Vagina (tissue), 2 donors: ENCODE results near the gene KCNN4. TPM values are rescaled to one million over a fixed set of nuclear protein-coding genes. Genes with fewer than 3 reads are reported as not detected.

ENCODE experiments used
- DNase-seq, 2 donors: peaks; one replicate each; pipeline ENCODE4 v3.0.0-alpha.2; 2017; ENCODE audit errors: extremely low spot score in 2 of 2
- H3K27ac ChIP-seq: fragments of 200-600 bp; sonication (generic); one replicate; pipeline ENCODE4 v1.5.1; 2019
- H3K27me3 ChIP-seq: fragments of 200-600 bp; sonication (generic); one replicate; pipeline ENCODE4 v1.5.1; 2019
- H3K36me3 ChIP-seq, 2 donors: fragments of 200-600 bp; sonication (generic); one replicate each; pipeline ENCODE4 v1.5.1; 2017 to 2019
- H3K4me1 ChIP-seq: fragments of 200-600 bp; sonication (generic); one replicate; pipeline ENCODE4 v1.5.1; 2019
- H3K4me3 ChIP-seq, 2 donors: fragments of 200-600 bp; sonication (generic); 1 replicate in 1 of 2; 2 replicates in 1 of 2; pipeline ENCODE4 v1.5.1; 2016 to 2019
- H3K9me3 ChIP-seq: fragments of 200-600 bp; sonication (generic); one replicate; pipeline ENCODE4 v1.5.1; 2019
- CTCF ChIP-seq, 3 experiments: fragments of 450-650 bp in 2 of 3; fragments of 200-600 bp in 1 of 3; sonication (generic) in 1 of 3; IDR thresholded peaks; one replicate each; pipeline ENCODE4 v1.5.1; 2017 to 2019; ENCODE audit warnings: antibody characterized with exemption in 3 of 3, mild to moderate bottlenecking in 2 of 3, moderate library complexity in 2 of 3
- POLR2A ChIP-seq, 2 donors: fragments of 450-650 bp; IDR thresholded peaks; one replicate each; pipeline ENCODE4 v1.6.1; 2017; ENCODE audit warnings: antibody characterized with exemption in 2 of 2, mild to moderate bottlenecking in 2 of 2, moderate library complexity in 2 of 2
- POLR2AphosphoS5 ChIP-seq, 2 donors: sonication (generic); formaldehyde crosslinking; IDR thresholded peaks; one replicate each; pipeline ENCODE4 v1.9.0; 2017; ENCODE audit warnings: antibody characterized with exemption in 2 of 2, mild to moderate bottlenecking in 2 of 2, low read depth in 1 of 2; ENCODE audit not compliant: insufficient read depth in 1 of 2
- intact Hi-C: fragments of 100-400 bp; cut with DNase I; formaldehyde crosslinking; loops from one replicate; pipeline ENCODE4 v1.15.1; 2023
- total RNA-seq: library from RNA; depleted of rRNA; stranded (reverse); fragments of >200 nt; gene quantifications from one replicate; pipeline ENCODE4 v1.2.3, GENCODE V29; 2016

Gene KCNN4
- total RNA-seq, 1 donor from 2014 or later: 16.2 TPM

GRCh38 chr19:43729919-43730318 lies 50.9 kb downstream of the KCNN4 start:
- no peaks in the 10 kb centered on the region for H3K9me3 ChIP-seq
- H3K36me3 ChIP-seq: peaks cover 0 to 40% of the 10 kb centered on the region in 2 donors
- TF ChIP-seq POLR2AphosphoS5 (IDR thresholded peaks at IDR 0.05; ENCODE audit: insufficient read depth in 1 of 2, low read depth in 1 of 2) (no peak), CTCF (IDR thresholded peaks at IDR 0.05) (no peak)
- no peaks in the 10 kb centered on the region for H3K4me1 ChIP-seq
- no peak for DNase-seq
- H3K27me3 ChIP-seq: no peaks in the 10 kb centered on the region
- intact Hi-C loops: no loop called here
- no peak overlapping the region for H3K4me3 ChIP-seq
- H3K27ac ChIP-seq: no peak overlapping the region

- Histone ChIP-seq H3K27me3 (no peaks in the 10 kb centered on the region), H3K4me1 (no peaks in the 10 kb centered on the region), H3K4me3 (no peak overlapping the region), H3K9me3 (no peaks in the 10 kb centered on the region), H3K27ac (no peak overlapping the region), H3K36me3 (peaks cover 0 to 29% of the 10 kb centered on the region in 2 donors)
- no peak for TF ChIP-seq POLR2AphosphoS5 (IDR thresholded peaks at IDR 0.05; ENCODE audit: insufficient read depth in 1 of 2, low read depth in 1 of 2)
- TF ChIP-seq CTCF (IDR thresholded peaks at IDR 0.05): no peak
- TF ChIP-seq POLR2A (IDR thresholded peaks at IDR 0.05): no peak
- intact Hi-C loops: no loop called here
- no peak for DNase-seq
These were observed 53.2 kb downstream of the KCNN4 start for GRCh38 chr19:43727593-43727853.

- Histone ChIP-seq H3K36me3 (peaks cover 0 to 24% of the 10 kb centered on the region in 2 donors), H3K4me1 (no peaks in the 10 kb centered on the region), H3K27ac (no peak overlapping the region), H3K9me3 (no peaks in the 10 kb centered on the region), H3K27me3 (no peaks in the 10 kb centered on the region), H3K4me3 (no peak overlapping the region)
- intact Hi-C loops: no loop called here
- no peak for TF ChIP-seq CTCF (IDR thresholded peaks at IDR 0.05)
- TF ChIP-seq POLR2A (IDR thresholded peaks at IDR 0.05): no peak
- TF ChIP-seq POLR2AphosphoS5 (IDR thresholded peaks at IDR 0.05; ENCODE audit: insufficient read depth in 1 of 2, low read depth in 1 of 2): no peak
- no peak for DNase-seq
These were observed 53.8 kb downstream of the KCNN4 start for GRCh38 chr19:43726736-43727592.

GRCh38 chr19:43725468-43725867 lies 55.3 kb downstream of the KCNN4 start:
- TF ChIP-seq POLR2A (IDR thresholded peaks at IDR 0.05) (no peak), POLR2AphosphoS5 (IDR thresholded peaks at IDR 0.05; ENCODE audit: insufficient read depth in 1 of 2, low read depth in 1 of 2) (no peak), CTCF (IDR thresholded peaks at IDR 0.05) (no peak)
- H3K27me3 ChIP-seq: no peaks in the 10 kb centered on the region
- no peaks in the 10 kb centered on the region for H3K9me3 ChIP-seq
- DNase-seq: no peak
- H3K4me3 ChIP-seq: no peak overlapping the region
- intact Hi-C loops: no loop called here
- peaks cover 0 to 11% of the 10 kb centered on the region in 2 donors for H3K36me3 ChIP-seq
- no peaks in the 10 kb centered on the region for H3K4me1 ChIP-seq
- H3K27ac ChIP-seq: no peak overlapping the region

GRCh38 chr19:43724896-43725295 lies 55.9 kb downstream of the KCNN4 start:
- TF ChIP-seq POLR2A (IDR thresholded peaks at IDR 0.05) (no peak), CTCF (IDR thresholded peaks at IDR 0.05) (no peak), POLR2AphosphoS5 (IDR thresholded peaks at IDR 0.05; ENCODE audit: insufficient read depth in 1 of 2, low read depth in 1 of 2) (no peak)
- intact Hi-C loops: no loop called here
- Histone ChIP-seq H3K9me3 (no peaks in the 10 kb centered on the region), H3K27ac (no peak overlapping the region), H3K27me3 (no peaks in the 10 kb centered on the region), H3K4me3 (no peak overlapping the region), H3K4me1 (no peaks in the 10 kb centered on the region), H3K36me3 (peaks cover 0 to 5% of the 10 kb centered on the region in 2 donors)
- no peak for DNase-seq
